Activated CD4-positive, CD25-positive, alpha-beta regulatory T cell treated with anti-CD3 and anti-CD28 coated beads, Interleukin-2, amount 50 U/mL, for 16 hours (primary cell): ENCODE measurements around the gene ALDH2.
"Not testable (repeated sequence)": the region's sequence is repeated elsewhere in the genome, so short reads cannot be mapped to it uniquely, and the experiment has no call there.

Experiments
- DNase-seq: peaks from one replicate; pipeline ENCODE4 v3.0.0-alpha.2; 2020; ENCODE audit warnings: low read depth, low spot score

ALDH2 gene

DNA sequence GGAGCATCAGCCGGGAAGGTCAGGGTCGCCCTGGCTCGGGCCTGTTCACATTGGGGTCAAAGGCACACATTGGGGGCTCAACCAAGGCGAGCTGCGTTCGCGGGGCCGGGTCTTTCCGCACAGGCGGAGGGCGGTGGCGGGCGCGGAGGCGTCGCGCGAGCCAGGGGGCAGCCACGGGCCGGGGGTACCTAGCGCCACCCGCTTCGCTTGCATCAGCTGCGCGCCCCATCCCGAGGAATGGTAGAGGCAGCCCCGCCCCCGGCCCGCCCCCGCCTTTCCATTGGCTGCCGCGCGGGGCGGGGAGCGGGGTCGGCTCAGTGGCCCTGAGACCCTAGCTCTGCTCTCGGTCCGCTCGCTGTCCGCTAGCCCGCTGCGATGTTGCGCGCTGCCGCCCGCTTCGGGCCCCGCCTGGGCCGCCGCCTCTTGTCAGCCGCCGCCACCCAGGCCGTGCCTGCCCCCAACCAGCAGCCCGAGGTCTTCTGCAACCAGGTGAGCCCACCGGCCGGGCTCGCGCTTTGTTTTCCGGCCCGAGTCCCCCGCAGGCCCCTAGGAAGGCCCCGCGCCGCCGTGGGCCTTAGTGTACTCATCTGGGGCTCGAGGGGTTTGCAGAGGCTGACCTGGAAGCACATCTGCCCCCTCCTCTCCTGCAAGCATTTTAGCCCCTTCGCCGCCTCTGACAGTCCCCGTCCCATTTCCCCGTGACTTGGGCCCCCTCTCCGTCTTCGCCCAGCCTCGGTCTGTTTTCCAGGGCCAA, at the start of gene ALDH2:
Gene ALDH2 (plus strand): TSS at position 326 of the 754 bp plus-strand sequence. CDS start 50 bp downstream, at position 376.
- DNase-seq, result no peak

DNA sequence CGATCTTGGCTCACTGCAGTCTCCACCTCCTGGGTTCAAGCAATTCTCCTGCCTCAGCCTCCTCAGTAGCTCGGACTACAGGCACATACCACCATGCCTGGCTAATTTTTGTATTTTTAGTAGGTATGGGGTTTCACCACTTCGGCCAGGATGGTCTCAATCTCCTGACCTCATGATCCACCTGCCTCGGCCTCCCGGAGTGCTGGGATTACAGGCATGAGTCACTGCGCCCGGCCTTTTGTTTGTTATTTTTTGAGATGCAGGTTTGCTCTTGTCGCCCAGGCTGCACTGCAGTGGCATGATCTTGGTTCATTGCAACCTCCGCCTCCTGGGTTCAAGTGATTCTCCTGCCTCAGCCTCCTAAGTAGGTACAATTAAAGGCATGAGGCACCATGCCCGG, 47.4 kb upstream of the ALDH2 start:
- not testable (repeated sequence) for DNase-seq

DNA sequence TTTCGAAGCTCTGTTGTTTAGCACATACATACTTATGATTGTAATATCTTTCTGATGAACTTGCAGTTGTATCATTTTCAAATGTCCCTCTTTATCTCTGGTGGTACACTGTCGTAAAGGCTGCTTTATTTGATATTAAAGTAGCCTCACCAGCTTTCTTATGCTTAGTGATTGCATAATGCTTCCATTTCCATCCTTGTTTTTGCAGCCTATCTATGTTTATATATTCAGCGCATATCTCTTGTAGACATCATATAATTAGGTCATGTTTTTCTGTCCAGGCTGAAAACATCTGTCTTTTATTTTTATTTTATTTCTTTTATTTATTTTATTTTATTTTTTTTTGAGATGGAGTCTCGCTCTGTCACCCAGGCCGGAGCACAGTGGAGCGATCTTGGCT, 46.3 kb upstream of the ALDH2 start:
- DNase-seq, result no peak

DNA sequence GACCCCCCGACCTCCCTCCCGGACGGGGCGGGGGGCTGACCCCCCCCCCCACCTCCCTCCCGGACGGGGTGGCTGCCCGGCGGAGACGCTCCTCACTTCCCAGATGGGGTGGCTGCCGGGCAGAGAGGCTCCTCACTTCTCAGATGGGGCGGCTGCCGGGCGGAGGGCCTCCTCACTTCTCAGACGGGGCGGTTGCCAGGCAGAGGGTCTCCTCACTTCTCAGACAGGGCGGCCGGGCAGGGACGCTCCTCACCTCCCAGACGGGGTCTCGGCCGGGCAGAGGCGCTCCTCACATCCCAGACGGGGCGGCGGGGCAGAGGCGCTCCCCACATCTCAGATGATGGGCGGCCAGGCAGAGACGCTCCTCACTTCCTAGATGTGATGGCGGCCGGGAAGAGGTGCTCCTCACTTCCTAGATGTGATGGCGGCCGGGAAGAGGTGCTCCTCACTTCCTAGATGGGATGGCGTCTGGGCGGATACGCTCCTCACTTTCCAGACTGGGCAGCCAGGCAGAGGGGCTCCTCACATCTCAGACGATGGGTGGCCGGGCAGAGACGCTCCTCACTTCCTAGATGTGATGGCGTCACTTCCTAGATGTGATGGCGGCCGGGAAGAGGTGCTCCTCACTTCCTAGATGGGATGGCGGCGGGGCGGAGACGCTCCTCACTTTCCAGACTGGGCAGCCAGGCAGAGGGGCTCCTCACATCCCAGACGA, 42.9 kb upstream of the ALDH2 start:
- DNase-seq, result not testable (repeated sequence)

DNA sequence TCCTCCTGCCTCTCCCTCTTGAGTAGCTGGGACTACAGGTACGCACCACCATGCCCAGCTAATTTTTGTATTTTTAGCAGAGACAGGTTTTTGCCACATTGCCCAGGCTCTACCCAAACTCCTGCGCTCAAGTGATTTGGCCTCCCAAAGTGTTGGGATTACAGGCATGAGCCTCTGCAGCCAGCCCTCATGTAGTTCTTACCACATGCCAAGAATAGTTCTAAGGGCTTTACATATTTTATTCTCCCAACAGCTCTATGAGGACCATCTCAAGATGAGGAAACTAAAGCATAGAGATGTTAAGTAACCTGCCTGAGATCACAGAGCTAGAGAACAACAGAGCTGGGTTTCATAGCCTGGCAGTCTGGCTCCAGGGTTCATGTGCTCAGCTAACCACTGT, 37.9 kb upstream of the ALDH2 start:
- no peak for DNase-seq

DNA sequence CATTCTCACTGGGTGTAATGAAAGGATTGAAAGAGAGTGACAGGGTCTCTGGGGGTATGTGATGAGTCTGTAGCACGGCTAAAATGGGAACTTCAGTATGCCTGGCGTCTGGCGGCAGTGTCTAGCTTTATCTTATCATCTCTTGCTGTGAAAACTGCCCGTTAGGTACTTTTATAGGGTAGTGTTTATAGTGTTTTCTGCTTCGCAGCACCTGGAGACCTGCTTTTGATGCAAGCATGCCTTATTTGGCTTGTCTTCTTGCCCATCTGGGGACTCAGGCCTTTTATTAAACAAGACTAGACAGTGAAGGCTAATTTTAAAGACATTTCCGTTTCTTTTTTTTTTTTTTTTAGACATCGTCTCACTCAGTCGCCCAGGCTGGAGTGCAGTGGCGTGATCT, 36.3 kb upstream of the ALDH2 start:
- DNase-seq, result no peak

DNA sequence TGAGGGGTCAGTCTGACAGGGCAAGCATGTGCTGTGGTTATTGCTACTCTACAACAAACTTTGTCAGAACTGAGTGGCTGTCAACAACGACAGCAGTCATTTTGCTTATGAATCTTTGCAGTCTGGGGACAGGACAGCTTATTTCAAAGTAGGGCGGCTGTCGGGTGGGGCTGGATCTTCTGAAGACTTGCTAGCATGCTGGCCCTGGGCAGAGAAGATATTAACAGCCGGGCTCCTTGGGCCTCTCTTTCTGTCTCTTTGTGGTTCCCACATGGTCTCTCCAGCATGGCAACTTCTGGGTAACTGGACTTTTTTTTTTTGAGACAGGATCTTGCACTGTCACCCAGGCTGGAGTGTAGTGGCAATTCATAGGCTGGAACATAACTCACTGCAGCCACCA, 33.9 kb upstream of the ALDH2 start:
- DNase-seq, result no peak

DNA sequence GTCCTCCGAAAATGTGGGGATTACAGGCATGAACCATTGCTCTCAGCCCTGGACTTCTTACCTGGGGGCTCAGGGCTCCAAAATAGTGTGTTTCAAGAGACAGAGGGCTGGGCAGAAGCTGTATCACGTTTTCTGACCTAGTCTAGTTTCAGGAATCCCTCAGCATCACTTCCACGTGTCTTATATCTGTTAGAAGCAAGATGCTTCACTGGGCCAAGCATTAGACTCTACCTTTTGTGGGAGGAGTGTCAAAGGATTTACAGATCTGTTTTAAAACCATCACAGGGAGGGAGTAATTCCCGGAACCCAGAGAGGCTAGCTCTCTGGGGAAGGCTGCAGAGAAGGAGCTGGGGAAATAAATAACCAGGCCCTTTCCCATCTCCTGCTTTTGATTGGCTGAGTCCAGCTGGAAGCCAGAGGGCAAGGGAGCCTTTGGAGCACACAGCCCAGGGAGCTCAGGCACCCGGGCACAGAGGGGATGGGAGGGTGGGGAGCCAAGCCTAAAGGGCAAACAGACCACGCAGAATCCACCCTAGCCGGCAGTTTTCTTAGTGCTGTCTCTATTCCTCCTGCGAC, 33.3 kb upstream of the ALDH2 start:
- no peak for DNase-seq

DNA sequence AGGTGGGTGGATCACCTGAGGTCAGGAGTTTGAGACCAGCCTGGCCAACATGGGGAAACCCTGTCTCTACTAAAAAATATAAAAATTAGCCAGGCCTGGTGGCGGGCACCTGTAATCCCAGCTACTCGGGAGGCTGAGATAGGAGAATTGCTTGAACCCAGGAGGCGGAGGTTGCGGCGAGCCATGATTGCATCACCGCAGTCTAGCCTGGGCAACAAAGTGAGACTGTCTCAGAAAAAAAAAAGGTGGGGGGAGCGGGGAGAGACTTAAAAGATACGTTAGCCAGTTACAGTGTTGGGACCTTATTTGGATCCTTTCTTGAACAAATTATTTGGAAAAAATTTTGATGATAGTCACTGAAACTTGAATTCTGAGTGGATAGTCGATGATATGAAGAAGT, 27.2 kb upstream of the ALDH2 start:
- DNase-seq, result not testable (repeated sequence)

DNA sequence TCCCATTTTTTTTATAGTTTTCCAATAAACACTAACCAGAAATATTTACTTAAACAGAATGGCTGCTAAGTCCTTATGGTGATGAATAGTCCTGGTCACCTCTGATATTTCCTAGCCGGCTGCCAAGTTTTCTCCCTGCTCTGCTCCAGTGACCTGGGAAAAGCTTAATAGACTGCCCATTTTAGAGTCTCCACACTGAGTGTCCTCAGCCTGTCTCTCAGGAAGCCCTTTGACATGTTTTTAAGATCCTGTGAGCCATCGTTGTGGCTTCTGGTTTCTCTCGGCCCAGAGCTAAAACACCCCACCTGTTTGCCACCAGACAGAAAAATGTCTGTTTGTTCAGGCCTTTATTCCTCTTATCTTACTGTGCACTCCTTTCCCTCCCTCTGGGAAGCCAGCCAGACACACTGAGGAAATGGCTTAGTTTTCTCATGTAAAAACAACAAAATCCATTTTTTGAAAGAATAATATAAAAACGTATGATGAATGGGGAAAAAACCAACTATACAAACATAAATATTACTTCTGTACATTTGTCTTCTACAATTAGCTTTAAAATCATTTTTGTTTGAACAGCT, 25.4 kb upstream of the ALDH2 start:
- DNase-seq, result no peak

DNA sequence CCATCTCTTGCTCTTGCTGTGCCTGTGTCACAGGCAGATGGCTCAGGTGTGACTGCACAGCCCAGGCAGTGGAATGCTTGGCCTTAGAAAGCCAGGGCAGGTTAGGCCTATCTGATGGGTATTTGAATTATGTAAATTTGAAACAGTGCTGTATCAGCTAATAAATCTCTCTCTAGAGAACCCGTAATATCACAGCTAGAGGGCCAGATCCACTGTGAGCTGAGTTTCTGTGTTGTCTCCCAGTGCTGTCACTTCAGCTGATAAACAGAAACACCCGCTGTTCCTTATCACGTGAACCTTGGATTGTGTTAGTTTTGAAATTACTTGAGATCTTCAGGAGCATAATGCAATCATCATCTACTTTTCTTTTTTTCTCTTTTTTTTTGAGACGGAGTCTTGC, 21.5 kb upstream of the ALDH2 start:
- no peak for DNase-seq

DNA sequence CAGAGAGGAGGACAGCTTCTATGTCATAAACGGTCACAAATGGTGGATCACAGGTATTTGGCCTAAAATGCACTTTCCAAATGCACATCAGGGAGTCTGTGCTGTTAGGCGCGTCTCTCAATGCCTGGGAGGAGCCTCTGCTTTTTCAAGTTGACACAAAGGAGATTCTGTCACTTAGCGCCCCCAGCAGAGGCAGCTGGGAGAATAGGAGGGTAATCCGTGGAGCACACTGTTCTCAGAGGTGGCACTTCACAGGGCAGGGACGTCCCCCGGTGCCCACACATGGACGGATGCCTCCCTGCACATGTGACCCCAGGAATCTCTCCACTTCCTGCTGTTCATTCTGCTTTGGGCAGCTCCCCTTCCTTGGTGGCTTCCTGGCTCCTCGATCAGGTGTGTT, 19.4 kb upstream of the ALDH2 start:
- DNase-seq, result no peak

DNA sequence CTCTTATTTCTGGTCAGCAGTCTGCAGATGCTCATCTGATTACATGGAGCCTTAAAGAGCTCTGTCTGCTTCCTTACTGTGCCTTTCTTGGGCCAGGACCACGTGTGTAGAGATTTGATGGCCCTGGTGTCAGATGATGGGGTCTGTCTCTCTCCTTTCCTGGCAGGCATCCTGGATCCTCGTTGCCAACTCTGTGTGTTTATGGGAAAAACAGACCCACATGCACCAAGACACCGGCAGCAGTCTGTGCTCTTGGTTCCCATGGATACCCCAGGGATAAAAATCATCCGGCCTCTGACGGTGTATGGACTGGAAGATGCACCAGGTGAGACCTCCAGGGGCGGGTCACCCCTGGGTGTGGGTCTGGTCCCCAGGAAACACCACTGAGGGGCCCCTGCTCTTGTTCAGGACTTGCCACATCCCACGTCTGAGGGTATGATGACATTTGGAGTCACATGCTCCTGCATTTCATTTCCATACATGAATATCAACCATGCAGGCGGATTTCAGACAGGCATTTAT, 18.5 kb upstream of the ALDH2 start:
- DNase-seq, result no peak

DNA sequence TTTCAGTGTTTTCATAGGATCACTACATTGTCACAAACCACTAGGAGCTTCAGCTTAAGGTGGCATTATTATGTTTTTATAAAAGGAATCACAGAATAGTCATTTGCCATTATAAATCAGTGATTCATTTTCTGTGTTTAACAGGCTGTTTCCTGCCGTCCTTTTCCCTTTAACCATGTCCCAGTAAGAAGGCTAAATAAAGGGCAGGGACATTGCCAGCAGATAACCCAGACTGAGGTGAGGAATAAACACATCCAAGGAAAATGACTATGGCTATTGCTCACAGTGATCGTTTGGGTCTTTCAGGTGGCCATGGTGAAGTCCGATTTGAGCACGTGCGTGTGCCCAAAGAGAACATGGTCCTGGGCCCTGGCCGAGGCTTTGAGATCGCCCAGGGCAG, 17.9 kb upstream of the ALDH2 start:
- DNase-seq, result no peak

DNA sequence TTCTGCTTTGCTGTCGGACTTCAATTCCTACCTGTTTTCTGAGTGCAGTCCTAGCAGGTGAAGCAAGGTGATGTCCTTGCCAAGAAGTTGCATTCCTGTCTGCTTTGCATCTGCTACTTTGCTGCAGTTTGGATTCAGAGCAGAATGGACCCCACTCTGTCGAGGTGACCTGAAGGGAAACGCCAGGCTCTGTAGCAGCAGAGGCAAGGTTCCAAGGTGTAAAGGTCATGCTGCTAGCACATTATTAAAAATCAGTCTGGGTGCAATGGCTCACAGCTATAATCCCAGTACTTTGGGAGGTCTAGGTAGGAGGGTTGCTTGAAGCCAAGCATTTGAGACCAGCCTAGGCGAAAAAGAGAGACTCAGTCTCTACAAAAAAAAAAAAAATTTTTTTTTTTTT, 17.3 kb upstream of the ALDH2 start:
- DNase-seq, result no peak

DNA sequence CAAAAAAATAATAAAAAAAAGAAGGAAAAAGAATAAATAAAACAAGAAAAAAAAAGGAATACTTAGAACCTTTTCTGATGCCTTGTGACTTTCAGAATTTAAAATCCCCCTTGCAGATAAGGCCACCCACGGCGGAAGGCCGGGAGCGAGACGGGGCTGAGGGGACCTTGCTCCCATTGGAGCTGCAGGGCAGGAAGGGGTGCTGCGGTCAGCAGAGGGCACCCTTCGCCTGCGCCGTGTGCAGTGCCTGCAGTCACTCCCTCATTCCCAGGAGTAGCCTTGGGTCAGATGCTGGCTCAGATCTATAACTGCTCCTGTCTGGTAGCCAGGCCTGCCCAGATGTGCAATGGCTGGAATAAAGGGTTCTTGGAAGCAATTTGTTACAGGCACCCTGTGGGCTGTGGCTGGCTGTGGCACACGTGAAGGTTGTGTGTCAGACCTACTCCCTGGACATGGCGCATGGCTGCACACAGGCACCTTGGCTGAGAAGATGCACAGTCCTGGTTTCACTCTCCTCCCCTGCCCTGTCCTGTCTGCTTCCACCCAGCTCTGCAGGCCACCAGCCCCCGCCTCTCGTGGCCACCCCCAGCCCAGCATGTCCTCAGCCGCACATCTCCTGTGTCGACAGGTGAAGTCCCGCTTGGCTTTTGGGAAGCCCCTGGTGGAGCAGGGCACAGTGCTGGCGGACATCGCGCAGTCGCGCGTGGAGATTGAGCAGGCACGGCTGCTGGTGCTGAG, 13.4 kb upstream of the ALDH2 start:
- DNase-seq, result no peak

DNA sequence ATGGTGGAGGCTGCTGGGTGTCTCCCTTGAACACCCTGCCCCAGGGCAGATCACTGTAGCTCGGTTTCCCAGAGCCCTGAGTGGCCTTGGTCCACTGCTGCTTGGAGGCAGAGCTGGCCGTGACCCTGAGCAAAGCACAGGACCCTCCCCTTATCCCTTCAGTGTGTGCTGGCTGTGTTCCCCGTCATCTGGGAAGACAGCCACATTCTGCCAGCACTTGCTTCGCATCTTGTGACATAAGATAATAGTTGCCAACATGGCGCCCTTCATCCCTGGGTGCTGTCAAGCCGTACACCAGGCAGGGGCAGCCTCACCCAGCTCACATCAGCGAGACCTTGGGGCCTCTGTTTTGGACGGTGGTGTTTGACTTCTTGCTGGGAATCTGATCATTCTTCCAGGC, 12.1 kb upstream of the ALDH2 start:
- DNase-seq, result no peak

DNA sequence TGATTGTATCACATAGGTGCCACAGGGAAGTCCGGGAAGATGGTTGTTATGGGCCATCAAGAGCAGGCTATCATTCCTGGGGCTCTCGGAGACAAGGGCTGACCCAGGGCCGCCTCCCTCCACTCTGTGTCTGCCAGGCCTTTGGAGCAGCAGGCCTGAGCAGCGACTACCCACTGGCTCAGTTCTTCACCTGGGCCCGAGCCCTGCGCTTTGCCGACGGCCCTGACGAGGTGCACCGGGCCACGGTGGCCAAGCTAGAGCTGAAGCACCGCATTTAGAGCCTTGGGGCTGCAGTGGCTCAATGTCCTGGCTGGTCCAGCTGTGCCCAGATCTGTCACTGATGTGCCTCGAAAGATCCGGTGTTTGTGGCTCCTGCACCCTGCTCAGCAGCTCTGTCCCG, 10.5 kb upstream of the ALDH2 start:
- DNase-seq, result no peak

DNA sequence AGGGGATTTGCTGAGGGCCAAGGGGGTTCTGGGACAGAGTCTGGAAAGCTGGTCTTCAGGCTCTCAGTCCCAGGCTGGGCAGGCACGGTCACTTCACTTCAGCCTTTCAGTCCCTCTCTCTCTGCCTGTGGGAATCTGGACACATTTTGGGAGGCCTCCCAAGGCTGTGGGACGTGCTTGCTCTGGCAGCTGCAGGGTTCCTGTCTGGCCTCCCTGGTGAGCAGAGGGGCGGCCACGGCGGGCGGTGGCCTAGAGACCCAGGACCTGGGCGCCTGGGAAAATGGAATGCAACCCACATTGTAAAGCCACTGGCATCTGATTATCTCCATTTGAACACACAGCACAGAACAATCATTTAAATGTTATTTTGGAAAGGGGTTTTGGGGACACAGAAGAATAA, 10.1 kb upstream of the ALDH2 start:
- DNase-seq, result no peak

DNA sequence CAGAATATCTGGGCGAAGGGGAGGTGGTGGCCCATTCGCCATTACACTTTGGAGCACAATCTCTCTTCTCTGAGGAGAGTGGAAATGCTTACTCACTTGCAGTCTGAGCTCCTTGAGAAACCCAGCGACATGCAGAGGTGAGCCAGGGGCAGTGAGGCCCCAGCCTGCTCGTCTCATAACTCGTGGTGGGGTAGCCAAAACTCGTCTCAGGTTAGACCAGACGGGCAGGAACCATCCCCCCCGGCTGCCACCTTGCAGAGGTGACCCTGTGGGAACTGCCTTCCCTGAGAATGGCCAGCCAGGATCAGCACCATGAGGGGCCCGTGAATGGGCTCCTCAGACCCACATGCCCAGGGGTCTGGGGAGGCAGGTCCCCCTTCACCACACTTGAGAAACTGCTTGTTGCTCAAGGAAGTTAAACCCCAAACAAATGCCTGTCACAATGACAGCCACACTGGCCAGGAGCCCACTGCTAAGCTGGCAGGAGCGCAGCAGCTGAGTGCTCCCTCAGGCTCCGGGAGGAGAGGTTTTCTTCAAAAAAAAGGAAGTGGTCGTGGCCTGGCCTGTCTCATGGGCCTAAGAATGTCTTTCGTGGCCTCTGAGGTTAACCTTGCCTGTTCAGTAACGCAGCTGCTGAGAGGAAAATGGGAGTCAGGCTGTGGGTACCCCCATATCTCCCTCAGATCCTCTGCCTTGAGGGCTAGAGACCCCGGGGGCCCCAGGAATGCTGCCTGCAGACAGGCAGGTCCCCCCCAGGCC, 9.2 kb upstream of the ALDH2 start:
- DNase-seq, result no peak

DNA sequence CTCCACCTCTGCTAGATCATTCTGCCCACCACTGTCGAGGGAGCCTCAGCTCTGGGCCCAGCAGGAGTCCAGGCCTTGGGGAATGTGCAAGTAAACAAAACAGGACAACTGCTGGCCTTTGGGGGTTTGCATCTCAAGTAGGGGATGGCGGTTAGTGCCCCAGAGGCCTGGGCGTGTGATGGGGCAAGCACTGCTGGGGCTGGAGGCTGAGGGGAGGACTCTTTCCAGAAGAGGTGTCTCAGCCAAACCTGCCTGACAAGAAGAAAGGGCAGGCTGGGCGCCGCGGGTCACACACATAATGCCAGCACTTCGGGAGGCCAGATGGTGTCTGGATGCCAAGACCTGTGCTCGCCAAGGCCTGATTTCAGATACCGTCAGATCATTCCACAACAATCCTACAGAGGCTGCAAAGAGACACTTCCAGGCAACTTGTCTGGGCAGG, 8.6 kb upstream of the ALDH2 start:
- DNase-seq, result no peak
